OCI-LY7 (cell line): ENCODE data around the gene TSTD2. TPM values are rescaled to one million over a fixed set of nuclear protein-coding genes. Genes with fewer than 3 reads are reported as not detected.

ENCODE experiments used
- BruUV-seq: library from RNA; stranded (reverse); fragments of 400-500 nt; replicated peaks from 2 replicates; lab custom pipeline; 2021; lab: Mats Ljungman, UMichigan
- CTCF ChIA-PET: fragments of 300-600 bp; sonication (Branson Sonifier 250); formaldehyde crosslinking; loops from one replicate; lab custom pipeline; 2022; ENCODE audit warnings: antibody characterized with exemption; ENCODE audit not compliant: unreplicated experiment; lab: Charles Lee
- POLR2A ChIA-PET: fragments of 300-600 bp; sonication (Branson Sonifier 250); formaldehyde crosslinking; loops from one replicate; lab custom pipeline; 2022; ENCODE audit warnings: antibody characterized with exemption; lab: Charles Lee
- DNase-seq: peaks from one replicate; pipeline ENCODE4 v3.0.0-alpha.2; 2015; ENCODE audit warnings: low spot score
- H2AFZ ChIP-seq: fragments of 200-600 bp; sonication (generic), shearing (Covaris generic); 2 replicates; pipeline ENCODE4 v1.6.1; 2014; ENCODE audit warnings: mild to moderate bottlenecking, antibody characterized with exemption, low read length, moderate library complexity
- H3K27ac ChIP-seq: fragments of 200-600 bp; sonication (generic); 2 replicates; pipeline ENCODE4 v1.5.1; 2014; ENCODE audit warnings: mixed run types, low read depth, mild to moderate bottlenecking, moderate library complexity, low read length, inconsistent platforms; ENCODE audit not compliant: poor library complexity, severe bottlenecking
- H3K36me3 ChIP-seq: fragments of 200-600 bp; sonication (generic); 2 replicates; pipeline ENCODE4 v1.6.1; 2014; ENCODE audit warnings: mild to moderate bottlenecking, antibody characterized with exemption, low read length, moderate library complexity, mixed read lengths; ENCODE audit not compliant: insufficient read depth
- H3K4me1 ChIP-seq: fragments of 200-600 bp; sonication (generic); 2 replicates; pipeline ENCODE4 v1.5.1; 2014; ENCODE audit warnings: mild to moderate bottlenecking, low read length; ENCODE audit not compliant: insufficient read depth, poor library complexity, severe bottlenecking
- H3K4me2 ChIP-seq: fragments of 200-600 bp; sonication (generic); 2 replicates; pipeline ENCODE4 v1.6.1; 2014; ENCODE audit warnings: mild to moderate bottlenecking, low read length
- H3K4me3 ChIP-seq: fragments of 200-600 bp; sonication (generic); 2 replicates; pipeline ENCODE4 v1.5.1; 2014; ENCODE audit warnings: mild to moderate bottlenecking, low read depth, low read length; ENCODE audit not compliant: poor library complexity, severe bottlenecking
- H3K79me2 ChIP-seq: fragments of 200-600 bp; sonication (generic); 2 replicates; pipeline ENCODE4 v1.6.1; 2016; ENCODE audit warnings: low read depth, mild to moderate bottlenecking, low read length, moderate library complexity, mixed read lengths; ENCODE audit not compliant: insufficient read depth
- H3K9me2 ChIP-seq: fragments of 200-600 bp; sonication (generic); 2 replicates; pipeline ENCODE4 v1.6.1; 2016; ENCODE audit warnings: mild to moderate bottlenecking, low read length, mixed read lengths; ENCODE audit not compliant: insufficient read depth
- H3K9me3 ChIP-seq: fragments of 200-600 bp; sonication (generic); 2 replicates; pipeline ENCODE4 v1.6.1; 2014; ENCODE audit warnings: mild to moderate bottlenecking, mixed run types, low read length, mixed read lengths
- H4K20me1 ChIP-seq: fragments of 200-600 bp; sonication (generic); 2 replicates; pipeline ENCODE4 v1.6.1; 2014; ENCODE audit warnings: mild to moderate bottlenecking, antibody characterized with exemption, low read length, moderate library complexity, mixed read lengths; ENCODE audit not compliant: insufficient read depth
- EZH2phosphoT487 ChIP-seq: fragments of 200-600 bp; sonication (generic); IDR thresholded peaks from 2 replicates; pipeline ENCODE4 v1.6.1; 2018; ENCODE audit warnings: low read depth, borderline replicate concordance, mild to moderate bottlenecking, mixed run types, antibody characterized with exemption, low read length, moderate library complexity, mixed read lengths
- intact Hi-C: fragments of 100-400 bp; cut with micrococcal nuclease; formaldehyde crosslinking; loops from one replicate; pipeline ENCODE4 v1.10.0; 2022; ENCODE audit not compliant: unreplicated experiment
- total RNA-seq, 2 experiments: library from RNA; depleted of rRNA in 1 of 2; stranded (reverse); fragments of >200 nt in 1 of 2; shearing (Covaris generic) in 1 of 2; gene quantifications; 2 replicates each; pipeline ENCODE4 v1.2.3, GENCODE V29; 2014 to 2022
- TF ChIP-seq, protein P1 (sequence below): fragments of 200-600 bp; sonication (generic); conservative IDR thresholded peaks from 2 replicates; pipeline ENCODE4 v1.5.1; 2014; ENCODE audit warnings: mild to moderate bottlenecking, antibody characterized with exemption, low read length, moderate library complexity, mixed read lengths

Gene TSTD2
- total RNA-seq, 2 experiments from 2014 or later = 17.1 to 22.0 TPM

DNA sequence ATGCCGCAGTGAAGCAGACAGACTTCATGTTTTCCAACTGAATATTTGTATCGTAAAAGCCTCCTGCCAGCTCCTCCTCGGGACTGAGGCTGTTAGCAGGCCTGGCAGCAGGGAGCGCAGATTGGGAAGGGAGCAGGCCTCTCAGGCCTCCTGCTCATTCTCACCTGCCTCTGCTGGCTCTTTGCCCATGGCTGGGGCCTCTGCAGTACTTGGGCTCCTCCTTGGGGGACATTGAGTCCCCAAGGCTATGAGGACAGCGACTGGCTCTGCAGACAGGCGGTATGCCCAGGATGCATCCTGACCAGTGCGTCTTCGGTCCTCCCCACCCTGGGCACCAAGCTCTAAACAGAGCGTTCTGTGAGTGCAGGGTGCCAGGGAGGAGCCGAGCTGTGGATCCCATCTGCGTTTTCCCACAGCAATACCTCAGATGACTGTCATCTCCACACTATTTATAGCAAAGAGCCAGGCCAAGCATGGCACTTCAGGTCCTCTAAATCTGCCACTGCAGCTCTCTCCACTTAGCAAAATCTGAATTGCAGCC, 38.7 kb downstream of the TSTD2 start:
- 0 out of 2 replicates have a peak, but pooled peaks cover under 1% of the 10 kb centered on the region for H3K36me3 ChIP-seq
- intact Hi-C loops = no loop called here
- no peak overlapping the region for H3K4me2 ChIP-seq
- H3K27ac ChIP-seq = no peak overlapping the region
- peaks cover 8% of the 10 kb centered on the region for H3K4me1 ChIP-seq
- H4K20me1 ChIP-seq = no peaks in the 10 kb centered on the region
- H2AFZ ChIP-seq = no peak overlapping the region
- no peak overlapping the region for H3K4me3 ChIP-seq
- no TSS peak for BruUV-seq
- H3K9me3 ChIP-seq = no peaks in the 10 kb centered on the region
- H3K79me2 ChIP-seq = no peaks in the 10 kb centered on the region
- H3K9me2 ChIP-seq = no peaks in the 10 kb centered on the region
- no peak for DNase-seq
- CTCF ChIA-PET = no interaction called here
- TF ChIP-seq EZH2phosphoT487 = no peak
- TF ChIP-seq, protein P1, sequence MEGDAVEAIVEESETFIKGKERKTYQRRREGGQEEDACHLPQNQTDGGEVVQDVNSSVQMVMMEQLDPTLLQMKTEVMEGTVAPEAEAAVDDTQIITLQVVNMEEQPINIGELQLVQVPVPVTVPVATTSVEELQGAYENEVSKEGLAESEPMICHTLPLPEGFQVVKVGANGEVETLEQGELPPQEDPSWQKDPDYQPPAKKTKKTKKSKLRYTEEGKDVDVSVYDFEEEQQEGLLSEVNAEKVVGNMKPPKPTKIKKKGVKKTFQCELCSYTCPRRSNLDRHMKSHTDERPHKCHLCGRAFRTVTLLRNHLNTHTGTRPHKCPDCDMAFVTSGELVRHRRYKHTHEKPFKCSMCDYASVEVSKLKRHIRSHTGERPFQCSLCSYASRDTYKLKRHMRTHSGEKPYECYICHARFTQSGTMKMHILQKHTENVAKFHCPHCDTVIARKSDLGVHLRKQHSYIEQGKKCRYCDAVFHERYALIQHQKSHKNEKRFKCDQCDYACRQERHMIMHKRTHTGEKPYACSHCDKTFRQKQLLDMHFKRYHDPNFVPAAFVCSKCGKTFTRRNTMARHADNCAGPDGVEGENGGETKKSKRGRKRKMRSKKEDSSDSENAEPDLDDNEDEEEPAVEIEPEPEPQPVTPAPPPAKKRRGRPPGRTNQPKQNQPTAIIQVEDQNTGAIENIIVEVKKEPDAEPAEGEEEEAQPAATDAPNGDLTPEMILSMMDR = no peak
- POLR2A ChIA-PET = no interaction called here

DNA sequence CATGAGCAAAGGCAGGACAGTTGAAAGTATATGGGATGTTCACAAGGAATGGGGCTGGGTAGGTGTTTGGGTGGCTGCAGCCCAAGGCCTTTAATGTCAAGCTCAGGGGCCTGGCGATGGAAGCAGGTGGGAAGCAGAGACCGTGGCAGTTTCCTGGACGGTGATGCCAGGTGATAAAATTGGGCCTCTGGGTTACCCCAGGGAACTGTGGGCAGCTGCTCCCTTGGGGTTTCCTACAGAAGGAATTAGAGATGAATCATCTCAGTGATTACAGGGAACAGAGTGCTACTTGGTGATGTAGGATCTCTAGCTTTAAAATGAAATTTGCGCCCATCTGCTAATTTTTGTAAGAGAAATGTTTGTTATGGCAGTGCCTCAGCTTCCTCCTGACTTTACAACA, 39.2 kb downstream of the TSTD2 start:
- no peak for TF ChIP-seq EZH2phosphoT487
- TF ChIP-seq, protein P1 = no peak
- BruUV-seq = no TSS peak
- Histone ChIP-seq H3K36me3 (no peaks in the 10 kb centered on the region), H3K9me2 (no peaks in the 10 kb centered on the region), H3K4me1 (peaks cover 8% of the 10 kb centered on the region), H4K20me1 (no peaks in the 10 kb centered on the region), H3K4me3 (no peak overlapping the region), H3K4me2 (no peak overlapping the region), H2AFZ (no peak overlapping the region), H3K9me3 (no peaks in the 10 kb centered on the region), H3K27ac (no peak overlapping the region), H3K79me2 (no peaks in the 10 kb centered on the region)
- intact Hi-C loops = no loop called here
- CTCF ChIA-PET = no interaction called here
- POLR2A ChIA-PET = no interaction called here
- no peak for DNase-seq

DNA sequence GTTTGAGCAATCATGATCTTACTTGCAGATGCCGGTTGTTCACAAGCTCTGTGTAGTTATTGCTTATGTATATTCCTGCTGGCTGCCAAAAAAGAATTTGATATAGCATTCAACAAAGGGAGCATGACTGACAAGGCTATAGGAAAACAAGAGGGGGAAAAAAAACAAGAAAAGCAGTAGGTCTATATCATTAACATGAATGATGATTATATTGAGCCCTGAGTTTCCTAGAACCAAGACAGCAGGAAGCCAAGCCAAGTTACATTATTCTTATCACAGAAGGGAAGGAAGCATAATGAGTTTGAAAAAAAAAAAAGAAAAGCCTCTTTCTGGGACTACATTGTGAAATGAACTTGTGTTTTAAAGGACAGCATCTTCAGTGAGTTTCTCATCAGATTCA, 41.0 kb downstream of the TSTD2 start:
- CTCF ChIA-PET = no interaction called here

More for the DNA sequence above, 41.0 kb downstream of the TSTD2 start:
- no peaks in the 10 kb centered on the region for H4K20me1 ChIP-seq
- TF ChIP-seq, protein P1 = no peak
- TF ChIP-seq EZH2phosphoT487 = no peak
- H3K4me1 ChIP-seq = peaks cover 4% of the 10 kb centered on the region
- H3K4me3 ChIP-seq = no peak overlapping the region
- H3K79me2 ChIP-seq = no peaks in the 10 kb centered on the region
- POLR2A ChIA-PET = no interaction called here
- no peaks in the 10 kb centered on the region for H3K9me2 ChIP-seq
- BruUV-seq = no TSS peak
- no peak overlapping the region for H3K4me2 ChIP-seq
- H2AFZ ChIP-seq = no peak overlapping the region
- H3K27ac ChIP-seq = no peak overlapping the region
- no peaks in the 10 kb centered on the region for H3K36me3 ChIP-seq
- intact Hi-C loops = no loop called here
- H3K9me3 ChIP-seq = no peaks in the 10 kb centered on the region
- no peak for DNase-seq
